HepG2 (cell line): Measurements from ENCODE around the gene RESP18. TPM values are rescaled to one million over a fixed set of nuclear protein-coding genes. Genes with fewer than 3 reads are reported as not detected.

Source experiments
- ATAC-seq: fragments of 200-7000 bp; cut with Tn5 transposase; 3 replicates; pipeline ENCODE4 v1.9.1; 2020; ENCODE audit warnings: mild to moderate bottlenecking, moderate library complexity
- BruUV-seq: library from RNA; stranded (reverse); fragments of 400-500 nt; replicated peaks from 2 replicates; lab custom pipeline; 2021; lab: Mats Ljungman, UMichigan
- CTCF ChIA-PET: fragments of 300-600 bp; formaldehyde crosslinking; extraction: SDS; loops from one replicate; lab custom pipeline; 2021; ENCODE audit warnings: low total read pairs, inconsistent platforms, low intra/inter-chr PET ratio; lab: Yijun Ruan, JAX
- POLR2A ChIA-PET: fragments of 350-600 bp; sonication (Branson Sonifier 250); formaldehyde crosslinking; loops from one replicate; lab custom pipeline; 2020; ENCODE audit warnings: antibody characterized with exemption, inconsistent platforms; lab: Yijun Ruan, JAX
- DNase-seq: peaks from one replicate; pipeline ENCODE4 v3.0.0-alpha.2; 2015; ENCODE audit warnings: low spot score
- FAIRE-seq: peaks from 3 replicates; lab custom pipeline; 2011; peaks lifted over from hg19 to GRCh38; lab: Jason Lieb, UNC
- H2AFZ ChIP-seq: one replicate; pipeline ENCODE4 v1.6.1; 2011; ENCODE audit warnings: low read length, inconsistent platforms
- H3K27ac ChIP-seq: fragments of 300-600 bp; 3 replicates; pipeline ENCODE4 v1.8.0; 2011; ENCODE audit warnings: mixed run types, mild to moderate bottlenecking, mixed read lengths, low read length, inconsistent platforms; ENCODE audit not compliant: insufficient read depth; ENCODE audit errors: extremely low read length
- H3K27me3 ChIP-seq, 2 experiments: fragments of 200-600 bp in 1 of 2; 2 replicates in 1 of 2; 3 replicates in 1 of 2; pipeline versions ENCODE4 v1.6.0 to v1.8.0; 2011; ENCODE audit warnings: low read length in 2 of 2, mild to moderate bottlenecking in 2 of 2, moderate library complexity in 2 of 2, inconsistent platforms in 1 of 2; ENCODE audit not compliant: insufficient read depth in 2 of 2, control insufficient read depth in 1 of 2
- H3K36me3 ChIP-seq, 2 experiments: fragments of 200-600 bp in 1 of 2; replicated peaks in 1 of 2; 2 replicates in 1 of 2; 3 replicates in 1 of 2; pipeline versions ENCODE4 v1.5.1 to v1.8.0; 2011; ENCODE audit warnings: low read length in 2 of 2, inconsistent platforms in 1 of 2; ENCODE audit not compliant: insufficient read depth in 2 of 2, control insufficient read depth in 1 of 2
- H3K4me1 ChIP-seq: 2 replicates; pipeline ENCODE4 v1.5.1; 2012; ENCODE audit warnings: low read length, inconsistent platforms; ENCODE audit not compliant: insufficient read depth
- H3K4me2 ChIP-seq: 2 replicates; pipeline ENCODE4 v1.6.0; 2011; ENCODE audit warnings: low read depth, low read length, inconsistent platforms
- H3K4me3 ChIP-seq, 3 experiments: fragments of 200-600 bp in 1 of 3; sonication (generic), shearing (Covaris generic) in 1 of 3; replicated peaks in 1 of 3; 2 replicates each; pipeline ENCODE4 v1.5.1; 2011 to 2016; ENCODE audit warnings: low read length in 3 of 3, inconsistent platforms in 2 of 3, low read depth in 2 of 3, mild to moderate bottlenecking in 2 of 3, control low read depth in 1 of 3, mixed read lengths in 1 of 3; ENCODE audit not compliant: insufficient read depth in 1 of 3
- H3K79me2 ChIP-seq: one replicate; pipeline ENCODE4 v1.6.1; 2011; ENCODE audit warnings: low read length, inconsistent platforms; ENCODE audit not compliant: insufficient read depth
- H3K9ac ChIP-seq: 2 replicates; pipeline ENCODE4 v1.6.0; 2011; ENCODE audit warnings: mild to moderate bottlenecking, low read depth, low read length, inconsistent platforms; ENCODE audit not compliant: insufficient read depth
- H3K9me3 ChIP-seq: 2 replicates; pipeline ENCODE4 v1.5.1; 2012; ENCODE audit warnings: mild to moderate bottlenecking, low read length
- H4K20me1 ChIP-seq: 2 replicates; pipeline ENCODE4 v1.6.0; 2011; ENCODE audit warnings: inconsistent platforms, mild to moderate bottlenecking, low read length, moderate library complexity; ENCODE audit not compliant: insufficient read depth
- CENPX ChIP-seq: sonication (generic); formaldehyde crosslinking; IDR thresholded peaks from 2 replicates; pipeline ENCODE4 v1.9.0; 2021; ENCODE audit warnings: mild to moderate bottlenecking, missing genetic modification reagents, moderate library complexity
- EEA1 ChIP-seq: sonication (generic); formaldehyde crosslinking; IDR thresholded peaks from 2 replicates; pipeline ENCODE4 v1.5.1; 2020; ENCODE audit warnings: mild to moderate bottlenecking, missing genetic modification reagents, borderline replicate concordance
- EED ChIP-seq: sonication (generic); formaldehyde crosslinking; IDR thresholded peaks from 2 replicates; pipeline ENCODE4 v1.5.0; 2020; ENCODE audit warnings: mild to moderate bottlenecking, missing genetic modification reagents
- HMGA1 ChIP-seq: sonication (generic); formaldehyde crosslinking; conservative IDR thresholded peaks from 2 replicates; pipeline ENCODE4 v1.4.0; 2020; ENCODE audit warnings: missing genetic modification reagents
- ISX ChIP-seq: sonication (generic); formaldehyde crosslinking; conservative IDR thresholded peaks from 2 replicates; pipeline ENCODE4 v1.5.0; 2020; ENCODE audit warnings: missing genetic modification reagents
- KLF16 ChIP-seq, 2 experiments: sonication (generic) in 1 of 2; formaldehyde crosslinking in 1 of 2; IDR thresholded peaks; 2 replicates each; pipeline versions ENCODE4 v1.6.1 to v1.8.0; 2016 to 2023; ENCODE audit warnings: missing genetic modification reagents in 2 of 2, missing compliant biosample characterization in 1 of 2
- KMT2B ChIP-seq: IDR thresholded peaks from 2 replicates; pipeline ENCODE4 v1.6.1; 2016; ENCODE audit warnings: missing genetic modification reagents, missing compliant biosample characterization
- NBN ChIP-seq: fragments of 450-650 bp; conservative IDR thresholded peaks from 2 replicates; pipeline ENCODE4 v1.6.1; 2017
- NCOR1 ChIP-seq: fragments of 200-600 bp; sonication (generic); IDR thresholded peaks from 2 replicates; pipeline ENCODE4 v1.7.0; 2017; ENCODE audit warnings: antibody characterized with exemption, low read length, borderline replicate concordance
- SOX6 ChIP-seq, 2 experiments: fragments of 450-650 bp in 1 of 2; sonication (generic) in 1 of 2; formaldehyde crosslinking in 1 of 2; IDR thresholded peaks; 2 replicates each; pipeline versions ENCODE4 v1.4.0 to v1.6.1; 2017 to 2020; ENCODE audit warnings: antibody characterized with exemption in 1 of 2, mild to moderate bottlenecking in 1 of 2, missing genetic modification reagents in 1 of 2
- SRY ChIP-seq: sonication (generic); formaldehyde crosslinking; IDR thresholded peaks from 2 replicates; pipeline ENCODE4 v1.8.0; 2022; ENCODE audit warnings: mild to moderate bottlenecking, missing genetic modification reagents
- YEATS2 ChIP-seq: sonication (generic); formaldehyde crosslinking; IDR thresholded peaks from 2 replicates; pipeline ENCODE4 v1.4.0; 2020; ENCODE audit warnings: missing genetic modification reagents, borderline replicate concordance
- ZNF496 ChIP-seq: sonication (generic); formaldehyde crosslinking; IDR thresholded peaks from 2 replicates; pipeline ENCODE4 v1.8.1; 2023; ENCODE audit warnings: mild to moderate bottlenecking, moderate library complexity, missing genetic modification reagents; ENCODE audit not compliant: insufficient replicate concordance
- ZNF747 ChIP-seq: sonication (generic); formaldehyde crosslinking; IDR thresholded peaks from 2 replicates; pipeline ENCODE4 v1.8.1; 2023; ENCODE audit warnings: missing genetic modification reagents, mild to moderate bottlenecking, borderline replicate concordance
- WGBS: methylation state at CpG from one replicate; pipeline ENCODE4 v1.1.6; 2017; ENCODE audit warnings: low lambda C conversion rate; 5-methylcytosine and 5-hydroxymethylcytosine counted together
- in situ Hi-C: cut with HindIII; loops from 2 replicates; pipeline ENCODE4 v1.10.0; 2017; ENCODE audit warnings: low pct_unique_long_range_greater_than_20kb; ENCODE audit not compliant: extremely low pct_ligation_motif_present
- intact Hi-C: fragments of 100-400 bp; cut with micrococcal nuclease; formaldehyde crosslinking; loops from one replicate; pipeline ENCODE4 v1.10.0; 2022; ENCODE audit not compliant: unreplicated experiment
- polyA plus RNA-seq, 8 experiments: library from polyadenylated mRNA; depleted of rRNA in 3 of 8; stranded (reverse) in 7 of 8; unstranded in 1 of 8; fragments of >200 nt; fragmentation: Illumina TruSeq in 4 of 8; extraction: Trizol in 4 of 8; gene quantifications; 2 replicates each; pipeline versions ENCODE4 v1.2.1 to v1.2.3, GENCODE V29; 2011 to 2016; ENCODE audit warnings: low read depth in 4 of 8, missing spikeins in 1 of 8, mixed read lengths in 1 of 8; ENCODE audit not compliant: insufficient read depth in 1 of 8
- total RNA-seq, 5 experiments: library from RNA; depleted of rRNA; stranded (reverse); fragments of >200 nt; fragmentation: Illumina TruSeq; extraction: Trizol; gene quantifications; 2 replicates each; pipeline ENCODE4 v1.2.3, GENCODE V29; 2016; ENCODE audit warnings: low read depth in 1 of 5
- TF ChIP-seq, protein P1 (sequence below): sonication (generic); formaldehyde crosslinking; IDR thresholded peaks from 2 replicates; pipeline ENCODE4 v1.9.0; 2021; ENCODE audit warnings: missing genetic modification reagents, borderline replicate concordance
- TF ChIP-seq, protein P2 (sequence below): sonication (generic); formaldehyde crosslinking; IDR thresholded peaks from 2 replicates; pipeline ENCODE4 v1.5.1; 2020; ENCODE audit warnings: missing genetic modification reagents, mild to moderate bottlenecking, borderline replicate concordance
- TF ChIP-seq, protein P3 (sequence below), 2 experiments: sonication (generic) in 1 of 2; formaldehyde crosslinking in 1 of 2; IDR thresholded peaks; 2 replicates each; pipeline versions ENCODE4 v1.4.0 to v1.6.1; 2018 to 2020; ENCODE audit warnings: missing genetic modification reagents in 2 of 2, borderline replicate concordance in 1 of 2, low read depth in 1 of 2, mild to moderate bottlenecking in 1 of 2, missing biosample characterization in 1 of 2

Gene RESP18
- total and polyA plus RNA-seq, 2 of the 13 experiments (the other 11 are each of a cell fraction or from before 2014, with no cell fraction given) = not detected

GRCh38 chr2:219285373-219285735 is 47.2 kb downstream of the RESP18 start:
- ChIA-PET POLR2A (no interaction called here), CTCF (no interaction called here)
- ATAC-seq = no peak
- Histone ChIP-seq H3K4me2 (no peak overlapping the region), H3K27me3 (peaks cover 0 to 3% of the 10 kb centered on the region in 2 experiments; a peak in 3 of 5 replicates), H2AFZ (no peak overlapping the region), H3K36me3 (peaks cover 4 to 10% of the 10 kb centered on the region in 2 experiments; a peak in 4 of 5 replicates), H3K79me2 (no peaks in the 10 kb centered on the region), H3K9ac (no peak overlapping the region), H3K27ac (no peak overlapping the region), H3K4me1 (peaks cover 11% of the 10 kb centered on the region; the same call in 1 of the 2 replicates)
- intact Hi-C loops = no loop called here
- 98% methylated on average over 12 of the region's 12 CpGs for WGBS
- DNase-seq = no peak
- TF ChIP-seq, protein P1, sequence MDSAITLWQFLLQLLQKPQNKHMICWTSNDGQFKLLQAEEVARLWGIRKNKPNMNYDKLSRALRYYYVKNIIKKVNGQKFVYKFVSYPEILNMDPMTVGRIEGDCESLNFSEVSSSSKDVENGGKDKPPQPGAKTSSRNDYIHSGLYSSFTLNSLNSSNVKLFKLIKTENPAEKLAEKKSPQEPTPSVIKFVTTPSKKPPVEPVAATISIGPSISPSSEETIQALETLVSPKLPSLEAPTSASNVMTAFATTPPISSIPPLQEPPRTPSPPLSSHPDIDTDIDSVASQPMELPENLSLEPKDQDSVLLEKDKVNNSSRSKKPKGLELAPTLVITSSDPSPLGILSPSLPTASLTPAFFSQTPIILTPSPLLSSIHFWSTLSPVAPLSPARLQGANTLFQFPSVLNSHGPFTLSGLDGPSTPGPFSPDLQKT (CRISPR knock-in tag) = no peak
- TF ChIP-seq KLF16 (CRISPR knock-in tag; IDR thresholded peaks at IDR 0.05) = no peak
- TF ChIP-seq, protein P2, sequence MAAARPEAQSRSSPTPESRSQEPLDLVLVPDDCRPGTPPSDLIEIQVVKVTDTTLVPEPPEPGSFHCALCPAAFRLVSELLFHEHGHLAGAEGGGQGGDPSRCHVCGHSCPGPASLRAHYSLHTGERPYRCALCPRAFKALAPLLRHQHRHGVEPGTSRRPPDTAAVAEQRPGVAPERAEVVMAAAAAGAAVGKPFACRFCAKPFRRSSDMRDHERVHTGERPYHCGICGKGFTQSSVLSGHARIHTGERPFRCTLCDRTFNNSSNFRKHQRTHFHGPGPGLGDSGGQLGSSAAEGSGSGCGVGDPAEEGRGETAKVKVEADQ = no peak
- TF ChIP-seq SRY = no peak
- no peak for TF ChIP-seq YEATS2
- no peak for TF ChIP-seq KMT2B
- TF ChIP-seq ZNF496 (CRISPR knock-in tag) = no peak
- no peak for TF ChIP-seq NCOR1
- TF ChIP-seq HMGA1 (CRISPR knock-in tag) = no peak
- no peak for TF ChIP-seq NBN
- TF ChIP-seq, protein P3, sequence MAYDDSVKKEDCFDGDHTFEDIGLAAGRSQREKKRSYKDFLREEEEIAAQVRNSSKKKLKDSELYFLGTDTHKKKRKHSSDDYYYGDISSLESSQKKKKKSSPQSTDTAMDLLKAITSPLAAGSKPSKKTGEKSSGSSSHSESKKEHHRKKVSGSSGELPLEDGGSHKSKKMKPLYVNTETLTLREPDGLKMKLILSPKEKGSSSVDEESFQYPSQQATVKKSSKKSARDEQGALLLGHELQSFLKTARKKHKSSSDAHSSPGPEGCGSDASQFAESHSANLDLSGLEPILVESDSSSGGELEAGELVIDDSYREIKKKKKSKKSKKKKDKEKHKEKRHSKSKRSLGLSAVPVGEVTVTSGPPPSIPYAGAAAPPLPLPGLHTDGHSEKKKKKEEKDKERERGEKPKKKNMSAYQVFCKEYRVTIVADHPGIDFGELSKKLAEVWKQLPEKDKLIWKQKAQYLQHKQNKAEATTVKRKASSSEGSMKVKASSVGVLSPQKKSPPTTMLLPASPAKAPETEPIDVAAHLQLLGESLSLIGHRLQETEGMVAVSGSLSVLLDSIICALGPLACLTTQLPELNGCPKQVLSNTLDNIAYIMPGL (CRISPR knock-in tag; IDR thresholded peaks at IDR 0.05; ENCODE audit: borderline replicate concordance in 1 of 2, low read depth in 1 of 2) = no peak
- no peak for TF ChIP-seq EED (CRISPR knock-in tag)
- no peak for TF ChIP-seq CENPX
- TF ChIP-seq EEA1 (CRISPR knock-in tag) = no peak
- no peak for TF ChIP-seq SOX6 (IDR thresholded peaks at IDR 0.05)
- no peak for TF ChIP-seq SOX6 (CRISPR knock-in tag; IDR thresholded peaks at IDR 0.05)
- TF ChIP-seq ZNF747 (CRISPR knock-in tag) = no peak
- no peak for TF ChIP-seq ISX (CRISPR knock-in tag)
- TF ChIP-seq, all 625 proteins: peak for 0
- no TSS peak for BruUV-seq
- no peak for FAIRE-seq
- Histone ChIP-seq H3K4me3 (no peak overlapping the region), H4K20me1 (no peaks in the 10 kb centered on the region), H3K9me3 (no peaks in the 10 kb centered on the region)
- in situ Hi-C loops = no loop called here
